Choroid plexus epithelial cell (primary cell): Measurements from ENCODE around the gene HTT-AS.

Experiments used
- DNase-seq: peaks from one replicate; pipeline ENCODE4 v3.0.0-alpha.2; 2010; ENCODE audit warnings: low read depth
- H3K4me3 ChIP-seq: 2 replicates; pipeline ENCODE4 v1.5.1; 2011; ENCODE audit warnings: low read depth, mild to moderate bottlenecking, control low read depth, low read length, moderate library complexity
- CTCF ChIP-seq: conservative IDR thresholded peaks from 2 replicates; pipeline ENCODE4 v1.5.1; 2011; ENCODE audit warnings: low read depth, mild to moderate bottlenecking, control low read depth, inconsistent platforms, low read length, moderate library complexity

Gene HTT-AS

GRCh38 chr4:3021127-3021526, 53.2 kb downstream of the HTT-AS start:
- TF ChIP-seq CTCF, result no peak
- H3K4me3 ChIP-seq, result no peak overlapping the region
- DNase-seq, result no peak

GRCh38 chr4:3019145-3019846, 55.0 kb downstream of the HTT-AS start:
- H3K4me3 ChIP-seq, result no peak overlapping the region
- no peak for DNase-seq
- no peak for TF ChIP-seq CTCF

GRCh38 chr4:3017504-3017903, 56.8 kb downstream of the HTT-AS start:
- TF ChIP-seq CTCF, result no peak
- no peak for DNase-seq
- no peak overlapping the region for H3K4me3 ChIP-seq

- no peak overlapping the region for H3K4me3 ChIP-seq
- no peak for TF ChIP-seq CTCF
- DNase-seq, result no peak
Measured at GRCh38 chr4:3016961-3017360, 57.4 kb downstream of the HTT-AS start.

GRCh38 chr4:3013839-3014350, 60.4 kb downstream of the HTT-AS start:
- no peak for TF ChIP-seq CTCF
- no peak overlapping the region for H3K4me3 ChIP-seq
- no peak for DNase-seq
